Measurements from ENCODE around the gene ACAD10. TPM values are rescaled to one million over a fixed set of nuclear protein-coding genes. Genes with fewer than 3 reads are reported as not detected.

ACAD10 gene
- total and polyA plus RNA-seq, 10 of the 15 experiments (the other 5 are each of a cell fraction or from before 2014, with no cell fraction given): 2.9 to 21.9 (median 17.5) TPM

- no peak for ATAC-seq
- BruUV-seq (replicated peaks): no TSS peak
- H3K36me3 ChIP-seq (ENCODE audit: control insufficient read depth in 2 of 2, insufficient read depth in 2 of 2, low read length in 1 of 2): no peaks in the 10 kb centered on the region; a peak in 1 of 4 replicates
- H3K4me2 ChIP-seq (ENCODE audit: control insufficient read depth, insufficient read depth): no peak overlapping the region
- ChIA-PET RAD21 (ENCODE audit: unreplicated experiment) (no interaction called here), SMC1A (ENCODE audit: uncharacterized antibody, unreplicated experiment) (no interaction called here), CTCF (no interaction called here), POLR2A (no interaction called here)
- H2AFZ ChIP-seq (ENCODE audit: control insufficient read depth, low read depth, low read length): no peak overlapping the region
- DNase-seq (ENCODE audit: low read depth, low spot score): no peak
- H3K27me3 ChIP-seq (replicated peaks in 1 of 2; ENCODE audit: control insufficient read depth in 2 of 2, insufficient read depth in 2 of 2, low read length in 1 of 2): no peaks in the 10 kb centered on the region
- no peak overlapping the region for H3K9ac ChIP-seq (ENCODE audit: control insufficient read depth, insufficient read depth, low read length)
- intact Hi-C loops (cut with micrococcal nuclease; ENCODE audit: unreplicated experiment): no loop called here
- TF ChIP-seq GABPA (IDR thresholded peaks at IDR 0.05; ENCODE audit: low read depth): no peak
- TF ChIP-seq CREB1 (IDR thresholded peaks at IDR 0.05; ENCODE audit: low read depth): no peak
- no peak for TF ChIP-seq GATAD2B (conservative IDR thresholded peaks at IDR 0.05; ENCODE audit: low read depth)
- TF ChIP-seq USF2 (IDR thresholded peaks at IDR 0.05; ENCODE audit: borderline replicate concordance, low read depth, low read length): no peak
- no peak for TF ChIP-seq ESRRA (IDR thresholded peaks at IDR 0.05; ENCODE audit: low read length)
- TF ChIP-seq, protein P1, sequence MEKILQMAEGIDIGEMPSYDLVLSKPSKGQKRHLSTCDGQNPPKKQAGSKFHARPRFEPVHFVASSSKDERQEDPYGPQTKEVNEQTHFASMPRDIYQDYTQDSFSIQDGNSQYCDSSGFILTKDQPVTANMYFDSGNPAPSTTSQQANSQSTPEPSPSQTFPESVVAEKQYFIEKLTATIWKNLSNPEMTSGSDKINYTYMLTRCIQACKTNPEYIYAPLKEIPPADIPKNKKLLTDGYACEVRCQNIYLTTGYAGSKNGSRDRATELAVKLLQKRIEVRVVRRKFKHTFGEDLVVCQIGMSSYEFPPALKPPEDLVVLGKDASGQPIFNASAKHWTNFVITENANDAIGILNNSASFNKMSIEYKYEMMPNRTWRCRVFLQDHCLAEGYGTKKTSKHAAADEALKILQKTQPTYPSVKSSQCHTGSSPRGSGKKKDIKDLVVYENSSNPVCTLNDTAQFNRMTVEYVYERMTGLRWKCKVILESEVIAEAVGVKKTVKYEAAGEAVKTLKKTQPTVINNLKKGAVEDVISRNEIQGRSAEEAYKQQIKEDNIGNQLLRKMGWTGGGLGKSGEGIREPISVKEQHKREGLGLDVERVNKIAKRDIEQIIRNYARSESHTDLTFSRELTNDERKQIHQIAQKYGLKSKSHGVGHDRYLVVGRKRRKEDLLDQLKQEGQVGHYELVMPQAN (conservative IDR thresholded peaks at IDR 0.05): no peak
- no peak for TF ChIP-seq DPF2 (IDR thresholded peaks at IDR 0.05)
- TF ChIP-seq ZBED1 (IDR thresholded peaks at IDR 0.05; ENCODE audit: borderline replicate concordance): no peak
- TF ChIP-seq SIN3A (IDR thresholded peaks at IDR 0.05; ENCODE audit: low read depth, low read length): no peak
- TF ChIP-seq NBN (IDR thresholded peaks at IDR 0.05): no peak
- H3K79me2 ChIP-seq (ENCODE audit: control insufficient read depth, insufficient read depth, low read length): no peaks in the 10 kb centered on the region
- H3K4me3 ChIP-seq: no peak overlapping the region
- FAIRE-seq: no peak
- H4K20me1 ChIP-seq (ENCODE audit: control insufficient read depth, insufficient read depth): no peaks in the 10 kb centered on the region
- 79% methylated on average over 6 of the region's 6 CpGs for WGBS (ENCODE audit: insufficient coverage, insufficient replicate concordance, low lambda C conversion rate, missing lambda C conversion rate)
- no peaks in the 10 kb centered on the region for H3K9me3 ChIP-seq (replicated peaks; ENCODE audit: control insufficient read depth, insufficient read depth, low read length)
- in situ Hi-C loops (cut with MboI): no loop called here
- H3K27ac ChIP-seq (ENCODE audit: control insufficient read depth, insufficient read depth): no peak overlapping the region
- no peaks in the 10 kb centered on the region for H3K4me1 ChIP-seq (ENCODE audit: control insufficient read depth, insufficient read depth, low read length)
These were observed 117.3 kb downstream of the ACAD10 start for GRCh38 chr12:111803038-111803626.
